HG02981 (cell line): Measurements from ENCODE around the gene PRSS3.
"Not testable (repeated sequence)": the region's sequence is repeated elsewhere in the genome, so short reads cannot be mapped to it uniquely, and the experiment has no call there.

Experiments
- ATAC-seq: cut with Tn5 transposase; IDR thresholded peaks from one replicate; pipeline ENCODE4 v1.9.1; 2021; ENCODE audit warnings: mild to moderate bottlenecking, moderate library complexity; ENCODE audit not compliant: unreplicated experiment

PRSS3 gene

GRCh38 chr9:33785914-33786313, 9.4 kb upstream of the PRSS3 start:
- ATAC-seq: no peak

GRCh38 chr9:33786681-33787080, 8.7 kb upstream of the PRSS3 start:
- no peak for ATAC-seq

DNA sequence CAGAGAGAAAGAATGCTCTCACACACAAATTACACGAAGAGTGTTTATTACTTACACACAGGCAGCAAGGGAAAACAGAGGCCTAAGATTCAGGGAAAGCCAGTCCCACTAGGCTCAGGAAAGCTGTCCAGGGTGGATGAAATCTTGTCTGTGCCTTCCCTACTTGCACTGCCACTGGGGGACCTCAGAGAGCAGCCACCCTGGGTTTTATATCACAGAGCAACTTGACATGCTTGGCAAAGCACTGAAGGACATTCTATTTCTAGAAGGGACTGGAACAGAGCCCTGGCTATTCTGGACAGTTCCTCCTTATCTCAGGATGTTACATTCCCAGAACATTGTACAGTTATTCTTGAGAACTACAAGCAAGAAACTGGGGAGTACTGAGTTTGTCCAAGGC, 7.5 kb upstream of the PRSS3 start:
- ATAC-seq: no peak

DNA sequence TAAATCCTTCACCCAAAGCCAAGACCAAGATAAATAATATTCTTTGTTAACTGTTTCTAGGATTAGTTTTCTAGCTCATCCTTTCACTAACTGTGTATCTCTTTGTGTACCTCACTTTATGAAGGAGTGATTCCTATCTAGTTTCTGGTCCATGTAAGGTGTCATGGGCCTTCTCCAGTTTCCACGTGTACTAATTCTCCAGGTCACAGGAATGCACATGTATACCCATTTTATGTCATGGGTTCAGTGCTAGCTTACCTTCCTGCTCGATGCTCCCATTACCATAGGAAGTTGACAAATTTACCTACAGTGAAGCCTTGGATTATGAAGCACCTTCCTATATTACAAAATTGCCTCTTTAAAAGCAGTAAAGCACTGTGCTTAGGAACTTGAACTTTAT, 5.9 kb upstream of the PRSS3 start:
- ATAC-seq: not testable (repeated sequence)

DNA sequence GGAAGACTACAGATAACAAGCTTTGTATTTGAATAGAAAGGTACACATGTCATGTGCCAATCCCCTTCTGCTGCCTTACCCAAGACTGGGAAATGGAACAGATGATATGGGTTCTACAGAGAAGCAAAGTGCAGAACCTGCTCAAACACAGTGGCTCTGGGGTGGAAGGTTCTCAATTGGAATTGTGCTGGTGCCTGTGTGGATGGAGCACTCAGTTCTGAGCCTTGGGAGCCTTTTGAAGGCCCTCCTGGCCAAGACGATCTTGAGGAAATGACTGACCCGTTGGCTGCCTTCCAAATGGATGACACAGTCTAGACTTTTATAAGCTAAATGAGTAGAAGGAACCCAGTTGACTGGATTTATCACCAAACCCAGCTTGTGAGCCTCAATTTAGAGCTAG, 4.2 kb upstream of the PRSS3 start:
- no peak for ATAC-seq

DNA sequence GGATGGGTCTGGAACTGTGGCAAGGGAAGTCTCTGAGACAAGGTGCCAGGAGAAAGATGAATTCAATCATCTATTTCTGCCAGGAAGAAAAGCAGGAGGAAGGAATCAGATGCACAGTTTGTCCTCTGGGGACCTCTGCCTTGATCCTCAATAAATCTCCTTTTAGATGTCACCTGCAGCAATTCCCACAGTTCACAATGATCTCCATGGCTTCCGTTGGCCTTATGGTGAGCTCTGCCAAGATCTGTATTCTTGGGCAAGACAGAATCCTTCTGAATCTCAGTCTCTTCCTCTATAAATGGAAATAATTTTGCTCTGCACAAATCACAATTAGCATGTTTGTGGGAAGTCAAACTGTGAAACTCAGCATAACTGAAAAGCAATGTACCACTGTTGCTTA, 1.9 kb upstream of the PRSS3 start:
- ATAC-seq: not testable (repeated sequence)

DNA sequence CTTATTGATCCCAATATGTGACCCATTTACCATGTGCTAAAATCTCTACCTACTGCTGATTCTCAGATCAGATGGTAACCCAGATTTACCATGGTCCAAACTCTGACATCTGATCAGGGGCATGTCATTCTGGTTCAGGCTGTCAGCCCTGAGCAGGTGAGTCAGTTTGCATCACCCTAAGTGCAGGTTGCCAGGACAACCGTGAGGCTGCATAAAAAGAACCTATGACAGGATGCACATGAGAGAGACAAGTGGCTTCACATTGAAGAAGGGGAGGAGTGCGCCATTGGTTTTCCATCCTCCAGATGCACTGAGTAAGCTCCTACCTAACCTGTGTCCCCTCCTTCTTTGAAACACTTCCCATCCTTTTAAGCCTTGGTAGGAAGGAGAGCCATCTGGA, 801 bp upstream of the PRSS3 start:
- ATAC-seq: no peak

GRCh38 chr9:33795819-33796218, 458 bp downstream of the PRSS3 start:
- ATAC-seq: no peak

DNA sequence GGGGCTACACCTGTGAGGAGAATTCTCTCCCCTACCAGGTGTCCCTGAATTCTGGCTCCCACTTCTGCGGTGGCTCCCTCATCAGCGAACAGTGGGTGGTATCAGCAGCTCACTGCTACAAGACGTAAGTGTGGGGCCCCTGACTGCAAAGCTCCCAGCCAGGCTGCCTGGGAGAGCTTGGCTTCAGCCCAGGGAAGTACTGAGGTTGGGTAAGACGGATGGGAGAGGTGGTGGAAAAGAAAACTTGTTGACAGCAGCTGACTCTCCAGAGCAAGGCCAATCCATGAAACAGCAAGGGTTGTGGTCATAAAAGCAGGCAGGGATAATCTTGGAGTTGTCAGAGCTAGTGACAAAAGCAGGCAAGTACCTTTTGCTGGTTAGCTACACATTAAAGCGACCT, 1.3 kb downstream of the PRSS3 start:
- ATAC-seq: not testable (repeated sequence)

DNA sequence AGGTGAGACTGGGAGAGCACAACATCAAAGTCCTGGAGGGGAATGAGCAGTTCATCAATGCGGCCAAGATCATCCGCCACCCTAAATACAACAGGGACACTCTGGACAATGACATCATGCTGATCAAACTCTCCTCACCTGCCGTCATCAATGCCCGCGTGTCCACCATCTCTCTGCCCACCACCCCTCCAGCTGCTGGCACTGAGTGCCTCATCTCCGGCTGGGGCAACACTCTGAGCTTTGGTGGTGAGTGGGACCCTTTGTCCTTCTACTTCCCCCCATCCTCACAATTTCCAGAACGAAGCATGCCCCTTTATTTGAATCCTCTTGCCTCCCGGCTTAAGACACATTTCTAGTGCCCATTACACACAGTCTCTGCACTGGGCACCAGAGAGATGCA, 2.5 kb downstream of the PRSS3 start:
- no peak for ATAC-seq

- no peak for ATAC-seq
These were observed 3.2 kb downstream of the PRSS3 start for GRCh38 chr9:33798545-33798944.

- no peak for ATAC-seq
These were observed 4.8 kb downstream of the PRSS3 start for GRCh38 chr9:33799928-33800704.

DNA sequence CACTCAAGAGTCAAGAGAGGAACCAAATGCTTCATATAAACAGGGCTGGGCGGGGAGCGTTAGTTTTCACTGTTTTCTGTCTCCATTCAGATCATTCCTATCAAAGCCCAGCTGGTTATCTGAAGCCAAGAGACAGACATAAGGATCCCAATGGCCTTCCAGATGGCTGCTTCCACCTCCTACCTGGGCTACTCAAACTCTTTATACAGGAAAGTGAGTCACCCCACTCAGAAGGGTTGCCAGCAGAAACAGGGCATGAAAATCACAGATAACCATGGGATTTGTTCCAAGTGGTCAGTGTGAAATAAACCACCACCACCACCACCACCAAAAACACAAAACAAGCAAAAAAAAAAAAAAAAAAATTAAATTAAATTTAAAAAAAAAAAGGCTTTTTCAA, 5.5 kb downstream of the PRSS3 start:
- ATAC-seq: no peak

GRCh38 chr9:33801943-33802500, 6.7 kb downstream of the PRSS3 start:
- ATAC-seq: not testable (repeated sequence)

DNA sequence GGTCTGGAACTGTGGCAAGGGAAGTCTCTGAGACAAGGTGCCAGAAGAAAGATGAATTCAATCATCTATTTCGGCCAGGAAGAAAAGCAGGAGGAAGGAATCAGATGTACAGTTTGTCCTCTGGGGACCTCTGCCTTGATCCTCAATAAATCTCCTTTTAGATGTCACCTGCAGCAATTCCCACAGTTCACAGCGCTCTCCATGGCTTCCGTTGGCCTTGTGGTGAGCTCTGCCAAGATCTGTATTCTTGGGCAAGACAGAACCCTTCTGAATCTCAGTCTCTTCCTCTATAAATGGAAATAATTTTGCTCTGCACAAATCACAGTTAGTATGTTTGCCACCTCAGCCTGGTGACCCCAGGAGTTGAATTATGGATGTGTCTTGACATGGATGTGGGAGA, 8.8 kb downstream of the PRSS3 start:
- ATAC-seq: not testable (repeated sequence)

GRCh38 chr9:33807156-33807555, 11.8 kb downstream of the PRSS3 start:
- not testable (repeated sequence) for ATAC-seq

DNA sequence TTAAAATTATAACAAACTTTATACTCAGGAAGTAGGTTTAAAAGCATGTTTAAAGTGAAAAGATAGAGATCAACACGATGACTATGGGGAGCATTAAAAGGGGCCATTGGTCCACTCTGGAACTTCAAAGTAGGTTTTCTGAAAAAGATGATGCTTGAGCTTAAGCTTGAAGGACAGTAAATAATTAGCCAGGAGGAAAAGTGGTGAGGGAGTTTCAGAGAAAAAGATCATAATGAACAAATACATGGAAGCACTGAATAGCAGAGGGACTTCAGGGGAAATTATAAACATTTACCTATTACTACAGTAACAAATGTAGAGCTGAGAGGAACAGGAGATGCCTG, 13.6 kb downstream of the PRSS3 start:
- peak; percentile 39 for ATAC-seq

- ATAC-seq: no peak
These were observed 14.1 kb downstream of the PRSS3 start for GRCh38 chr9:33809506-33809905.

- ATAC-seq: no peak
These were observed 18.6 kb downstream of the PRSS3 start for GRCh38 chr9:33813712-33814641.

- ATAC-seq: no peak
These were observed 20.4 kb downstream of the PRSS3 start for GRCh38 chr9:33815781-33816180.

DNA sequence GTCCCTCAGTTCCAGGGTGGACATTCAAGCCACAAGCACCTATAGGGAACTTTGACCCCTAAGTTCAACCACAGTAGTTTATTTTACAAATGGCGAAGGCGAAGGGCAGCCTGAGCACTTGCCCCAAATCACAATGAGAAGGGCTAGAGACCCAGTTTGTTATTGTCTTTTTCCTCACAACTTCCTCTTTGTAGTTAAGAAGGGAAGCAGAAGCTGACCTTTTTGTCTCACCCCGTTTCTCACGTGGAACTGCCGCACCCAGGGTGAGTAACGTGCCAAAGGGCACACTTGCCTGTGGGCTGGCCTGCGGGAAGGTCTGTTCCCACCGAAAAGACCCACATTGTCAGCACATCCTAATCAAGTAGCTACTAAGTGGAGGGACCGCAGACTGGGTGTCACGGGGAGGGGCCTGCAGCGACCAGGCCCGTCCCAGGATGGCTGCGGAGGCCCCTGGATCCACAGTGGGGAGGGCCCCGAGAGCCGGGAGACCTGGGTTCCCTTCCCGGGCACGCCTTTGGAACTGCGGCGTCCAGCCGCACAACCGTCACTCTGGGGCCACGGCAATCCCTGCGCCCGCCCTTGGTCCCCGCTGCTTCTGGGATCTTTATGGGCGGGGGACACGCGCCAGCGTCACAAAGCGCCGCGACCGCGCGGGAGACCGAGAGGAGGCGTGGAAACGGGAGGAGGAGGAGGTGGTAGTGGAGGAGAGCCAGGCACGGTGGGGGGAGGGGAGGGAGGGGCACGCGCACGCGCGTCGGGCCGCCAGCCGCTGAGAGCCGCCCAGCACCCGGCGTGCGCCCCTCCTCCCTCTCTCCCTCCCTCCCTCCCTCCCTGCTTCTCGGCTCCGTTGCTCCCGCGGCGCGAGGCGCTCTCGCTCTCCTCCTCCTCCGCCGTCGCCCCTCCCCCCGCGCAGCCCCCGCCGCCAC, 21.2 kb downstream of the PRSS3 start, which contains the start of gene UBE2R2:
TSS of gene UBE2R2 (plus strand) at position 834 of the 926 bp plus-strand sequence. CDS start 598 bp downstream, outside the sequence.
- ATAC-seq: peak; percentile 55
